GM19372 (cell line): Measurements from ENCODE around the gene CFH.
"Not testable (repeated sequence)": the region's sequence is repeated elsewhere in the genome, so short reads cannot be mapped to it uniquely, and the experiment has no call there.

ENCODE experiments used
- ATAC-seq: cut with Tn5 transposase; IDR thresholded peaks from one replicate; pipeline ENCODE4 v1.9.1; 2021; ENCODE audit warnings: mild to moderate bottlenecking, low read depth, moderate library complexity; ENCODE audit not compliant: unreplicated experiment

The CFH gene

DNA sequence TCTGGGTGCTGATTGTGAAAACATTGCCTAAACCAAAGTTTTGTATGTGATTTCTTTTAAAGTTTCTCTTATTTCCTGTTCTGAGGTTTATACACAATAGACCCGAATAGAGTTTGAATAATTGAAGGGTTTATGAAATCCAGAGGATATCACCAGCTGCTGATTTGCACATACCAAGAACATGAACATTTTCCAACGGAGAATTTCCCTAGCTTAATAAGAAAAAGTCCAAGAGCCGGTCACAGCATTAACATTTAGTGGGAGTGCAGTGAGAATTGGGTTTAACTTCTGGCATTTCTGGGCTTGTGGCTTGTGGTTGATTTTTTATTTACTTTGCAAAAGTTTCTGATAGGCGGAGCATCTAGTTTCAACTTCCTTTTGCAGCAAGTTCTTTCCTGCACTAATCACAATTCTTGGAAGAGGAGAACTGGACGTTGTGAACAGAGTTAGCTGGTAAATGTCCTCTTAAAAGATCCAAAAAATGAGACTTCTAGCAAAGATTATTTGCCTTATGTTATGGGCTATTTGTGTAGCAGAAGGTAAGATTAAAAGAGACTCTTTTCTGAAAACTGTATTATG is at the start of gene CFH:
Gene CFH (plus strand): TSS at position 407 of the 579 bp plus-strand sequence. CDS start 75 bp downstream, at position 482.
- ATAC-seq, result no peak

DNA sequence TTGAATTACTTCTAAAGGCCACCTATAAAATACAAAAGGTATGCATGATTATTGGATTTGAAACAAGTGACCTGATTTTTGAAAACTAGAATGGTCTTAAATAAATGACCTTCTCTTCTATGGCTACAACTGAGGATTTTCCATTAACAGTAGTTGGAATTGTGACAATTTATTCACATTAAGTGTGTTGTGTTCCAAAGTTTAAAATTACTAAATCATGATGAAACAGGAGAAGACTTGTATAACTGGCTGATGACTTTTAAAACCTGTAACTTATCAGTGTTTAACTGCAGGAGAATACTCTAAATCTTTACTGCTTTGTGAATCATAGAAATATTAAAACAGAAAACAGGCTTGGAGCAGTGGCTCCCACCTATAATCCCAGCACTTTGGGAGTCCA is 48.2 kb upstream of the CFH start:
- no peak for ATAC-seq

DNA sequence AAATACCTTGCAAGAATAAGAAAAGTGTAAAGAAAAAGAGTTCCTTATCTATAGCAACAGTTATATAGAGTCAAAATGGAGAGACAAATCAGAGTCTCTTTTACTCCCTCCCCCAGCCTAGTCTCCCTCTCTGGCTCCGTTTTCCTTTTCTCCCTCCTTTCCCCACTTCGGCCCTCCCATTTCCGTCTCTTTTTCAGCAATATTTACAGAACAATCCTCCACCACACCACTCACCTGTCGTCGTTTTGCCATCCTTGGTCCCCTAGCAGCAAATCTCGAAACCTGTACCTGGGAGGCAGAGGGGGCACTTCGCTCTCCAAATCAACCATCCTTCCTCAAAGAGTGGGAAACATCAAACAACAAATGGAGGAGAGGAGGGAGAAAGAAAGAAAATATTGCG is 43.9 kb upstream of the CFH start:
- ATAC-seq, result no peak

DNA sequence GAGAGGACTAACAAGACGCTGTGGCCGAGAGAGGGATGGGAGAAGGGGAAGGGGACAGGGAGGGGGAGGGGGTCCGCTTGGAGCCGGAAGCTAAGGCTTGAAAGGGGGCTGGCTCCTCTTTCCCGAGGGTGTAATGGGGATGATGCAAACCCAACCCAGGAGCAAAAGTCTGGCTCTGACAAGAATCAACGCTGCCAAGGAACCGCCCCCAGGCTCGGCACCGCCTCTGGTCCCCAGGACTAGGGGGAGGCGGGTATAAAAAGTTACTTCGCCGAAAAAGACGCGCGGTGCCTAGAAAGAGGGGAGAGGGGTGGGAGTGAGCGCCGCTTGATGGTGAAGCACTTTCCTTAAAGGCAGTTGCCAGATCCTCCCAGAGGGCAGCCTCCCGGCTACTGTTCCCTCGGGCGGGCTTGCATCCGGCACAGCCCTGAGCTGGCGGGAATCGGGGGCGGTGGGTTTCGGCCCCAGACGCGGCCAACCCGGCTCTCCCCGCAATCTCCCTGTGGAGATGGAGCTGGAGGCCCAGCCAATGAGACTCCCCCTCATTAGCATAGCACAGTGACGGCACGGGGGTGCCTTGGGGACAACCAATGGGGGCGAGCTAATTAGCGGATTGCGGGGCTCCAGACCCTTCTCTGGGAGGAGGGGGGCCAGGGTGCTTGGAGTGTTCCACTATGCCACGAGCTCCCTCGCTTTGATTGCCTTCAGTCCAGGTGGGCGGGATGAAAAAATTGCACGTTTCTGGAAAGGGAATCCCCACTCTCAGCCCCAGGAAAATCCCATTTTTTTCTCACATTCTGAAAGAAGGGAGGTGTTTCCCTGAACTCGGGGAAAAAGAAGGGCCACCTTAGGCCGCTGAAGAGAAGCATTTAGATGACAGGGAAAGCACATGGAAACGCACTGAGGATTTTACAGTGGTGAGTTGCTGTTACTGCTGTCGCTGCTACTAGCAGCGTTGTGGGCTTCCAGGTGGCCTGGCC is 43.2 kb upstream of the CFH start, which contains the start of gene KCNT2:
Gene KCNT2 (minus strand): TSS at position 51 of the 980 bp plus-strand sequence. CDS start 131 bp downstream, outside the sequence.
- ATAC-seq, result no peak

DNA sequence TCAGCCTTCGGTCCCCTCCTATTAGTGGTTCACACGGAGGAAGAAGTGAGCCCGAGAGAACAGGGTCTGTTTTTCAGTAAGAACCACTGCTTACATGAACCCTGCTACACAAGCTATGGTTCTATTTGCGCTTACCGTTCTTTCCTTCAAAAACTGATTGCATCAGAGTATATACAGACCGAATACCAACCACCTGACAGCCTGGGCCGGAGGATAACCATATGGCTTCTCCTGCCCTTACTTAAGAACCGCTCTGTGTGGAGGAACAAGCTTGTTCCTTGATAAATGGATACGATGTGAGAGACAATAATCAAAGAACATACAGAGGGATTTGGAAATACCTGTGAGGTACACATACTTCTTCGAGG is 42.5 kb upstream of the CFH start:
- ATAC-seq, result no peak

- ATAC-seq, result no peak
Observed at GRCh38 chr1:196611873-196612272, 40.0 kb upstream of the CFH start.

- no peak for ATAC-seq
Observed at GRCh38 chr1:196619721-196620120, 32.1 kb upstream of the CFH start.

DNA sequence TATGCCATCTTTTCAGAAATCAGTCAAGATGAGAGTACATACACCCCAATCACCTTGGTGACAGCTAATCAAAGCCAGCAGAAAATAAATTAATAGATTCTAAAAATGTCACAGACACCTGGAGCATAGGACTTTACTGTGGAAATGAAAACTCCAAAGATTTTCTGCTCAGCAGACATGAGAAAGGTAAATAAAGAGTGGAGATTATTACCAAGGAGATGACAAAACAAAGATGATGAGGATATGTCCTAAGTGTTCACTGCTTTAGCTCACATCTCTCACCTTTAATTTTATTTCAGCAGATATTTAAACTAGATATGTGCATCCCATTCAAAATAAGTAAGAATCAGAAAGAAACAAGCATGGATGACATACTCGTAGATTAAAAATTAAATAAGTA is 28.8 kb upstream of the CFH start:
- no peak for ATAC-seq

DNA sequence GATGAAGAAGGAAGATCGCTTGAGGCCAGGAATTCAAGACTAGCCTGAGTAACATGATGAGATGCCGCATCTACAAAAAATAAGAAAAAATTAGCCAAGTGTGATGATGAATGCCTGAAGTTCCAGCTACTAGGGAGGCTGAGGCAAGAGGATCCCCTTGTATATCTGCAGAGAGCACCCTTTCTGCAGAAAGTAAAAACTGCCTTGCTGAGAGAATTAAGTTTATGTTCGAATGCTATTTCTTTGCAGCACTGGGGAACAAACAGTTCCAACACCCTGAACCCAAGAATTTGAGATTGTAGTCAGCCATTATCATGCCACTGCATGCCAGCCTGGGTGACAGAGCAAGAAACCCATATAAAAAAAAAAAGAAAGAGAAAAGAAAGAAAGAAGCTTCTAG is 23.0 kb upstream of the CFH start:
- no peak for ATAC-seq

- no peak for ATAC-seq
Observed at GRCh38 chr1:196637606-196638005, 14.2 kb upstream of the CFH start.

- ATAC-seq, result no peak
Observed at GRCh38 chr1:196638466-196638865, 13.4 kb upstream of the CFH start.

GRCh38 chr1:196639291-196639690 is 12.6 kb upstream of the CFH start:
- not testable (repeated sequence) for ATAC-seq

- ATAC-seq, result no peak
Observed at GRCh38 chr1:196640976-196641375, 10.9 kb upstream of the CFH start.

GRCh38 chr1:196649990-196650389 is 1.9 kb upstream of the CFH start:
- no peak for ATAC-seq

- no peak for ATAC-seq
Observed at GRCh38 chr1:196650403-196650802, 1.4 kb upstream of the CFH start.

- no peak for ATAC-seq
Observed at GRCh38 chr1:196651079-196651478, 764 bp upstream of the CFH start.

DNA sequence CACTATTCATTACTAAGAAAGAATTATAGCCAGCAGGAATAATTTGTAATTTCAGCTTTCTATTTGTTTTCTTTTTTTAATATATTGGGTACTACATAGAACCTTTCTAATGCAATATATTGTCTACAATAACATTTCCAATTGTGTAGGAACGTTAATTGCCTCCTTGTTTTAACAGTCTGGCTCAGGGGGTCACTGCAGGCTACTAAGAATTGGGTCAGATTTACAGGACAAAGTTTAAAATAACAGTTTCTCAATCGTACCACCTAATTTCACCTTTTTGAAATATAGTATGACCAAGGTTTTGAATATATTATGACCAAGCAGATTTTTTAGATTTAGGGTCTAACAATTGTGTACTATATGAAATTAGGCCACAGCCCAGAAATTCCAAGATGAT is 2.4 kb downstream of the CFH start:
- ATAC-seq, result no peak

DNA sequence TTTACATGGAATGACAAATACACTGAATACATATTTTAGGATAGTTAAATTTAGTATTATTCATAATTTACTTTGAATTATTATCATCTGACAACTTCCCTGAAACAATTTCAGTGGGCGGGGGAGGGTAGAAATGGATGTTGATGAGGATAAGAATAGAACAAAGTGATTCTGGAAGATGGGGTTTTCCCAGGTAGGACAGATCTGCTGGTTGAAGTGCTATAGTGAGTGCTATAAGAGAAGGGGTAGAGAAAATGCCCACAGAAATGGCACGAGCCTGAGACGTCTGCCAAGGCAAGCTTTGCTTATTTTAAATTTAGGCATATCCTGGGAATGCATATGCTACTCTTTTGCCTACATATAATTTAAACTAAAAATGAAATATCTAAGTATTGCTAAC is 3.2 kb downstream of the CFH start:
- ATAC-seq, result no peak

GRCh38 chr1:196655494-196655893 is 3.7 kb downstream of the CFH start:
- no peak for ATAC-seq

GRCh38 chr1:196659471-196659870 is 7.6 kb downstream of the CFH start:
- ATAC-seq, result no peak

GRCh38 chr1:196660272-196660671 is 8.4 kb downstream of the CFH start:
- ATAC-seq, result no peak

GRCh38 chr1:196660852-196661251 is 9.0 kb downstream of the CFH start:
- peak; percentile 75 for ATAC-seq
